ENCODE results near the gene MSH5.

- no peak for TF ChIP-seq CTCF (IDR thresholded peaks at IDR 0.05)
- TF ChIP-seq POLR2A (IDR thresholded peaks at IDR 0.05) = no peak
These were observed 17.6 kb upstream of the MSH5 start for GRCh38 chr6:31722173-31722572.
